ENCODE results near the gene RWDD2A.

- TF ChIP-seq CTCF (IDR thresholded peaks at IDR 0.05; ENCODE audit: insufficient read depth, low read length, poor library complexity, severe bottlenecking) (no peak), EZH2phosphoT487 (conservative IDR thresholded peaks at IDR 0.05; ENCODE audit: low read length) (no peak)
These were observed 39.2 kb upstream of the RWDD2A start for GRCh38 chr6:83153883-83154521.

All from SU-DHL-6 (cell line).